NCI-H146 treated with DMSO at 0.1 percent for 48 hours (cell line): ENCODE data around the gene KRTAP12-4.
"Not testable (repeated sequence)": the region's sequence is repeated elsewhere in the genome, so short reads cannot be mapped to it uniquely, and the experiment has no call there.

Experiments used
- DNase-seq: peaks from one replicate; lab custom pipeline; 2025; ENCODE audit not compliant: unreplicated experiment; lab: John Stamatoyannopoulos, UW

Gene KRTAP12-4

DNA sequence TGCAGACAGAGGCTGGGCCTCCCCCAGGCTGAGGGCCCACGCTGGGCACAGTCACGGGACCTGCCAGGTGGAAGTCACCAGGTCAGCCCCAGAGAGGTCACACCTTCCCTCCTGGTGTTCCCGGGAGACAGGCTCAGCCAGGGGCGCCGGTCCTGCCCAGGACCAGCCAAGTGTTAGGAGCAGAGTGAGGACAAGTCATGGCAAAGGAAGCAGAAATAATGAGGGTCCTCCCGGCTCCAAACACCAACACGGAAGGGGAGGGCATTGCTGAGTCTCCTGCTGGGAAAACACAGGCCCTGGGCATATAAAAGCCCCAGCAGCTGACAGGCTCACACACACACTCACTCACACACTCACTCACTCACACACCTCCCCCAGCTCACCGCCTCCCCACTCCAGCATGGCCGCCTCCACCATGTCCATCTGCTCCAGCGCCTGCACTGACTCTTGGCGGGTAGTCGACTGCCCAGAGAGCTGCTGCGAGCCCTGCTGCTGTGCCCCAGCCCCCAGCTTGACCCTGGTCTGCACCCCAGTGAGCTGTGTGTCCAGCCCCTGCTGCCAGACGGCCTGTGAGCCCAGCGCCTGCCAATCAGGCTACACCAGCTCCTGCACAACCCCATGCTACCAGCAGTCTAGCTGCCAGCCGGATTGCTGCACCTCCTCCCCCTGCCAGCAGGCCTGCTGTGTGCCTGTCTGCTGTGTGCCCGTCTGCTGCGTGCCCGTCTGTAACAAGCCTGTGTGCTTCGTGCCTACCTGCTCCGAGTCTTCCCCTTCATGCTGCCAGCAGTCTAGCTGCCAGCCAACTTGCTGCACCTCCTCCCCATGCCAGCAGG is 17.2 kb downstream of the KRTAP12-4 start, which contains the start of gene KRTAP10-10:
KRTAP10-10 (plus strand) TSS at position 339 of the 833 bp plus-strand sequence; CDS start at position 401, 62 bp downstream.
- DNase-seq: peak; percentile 18

- no peak for DNase-seq
These were observed 18.0 kb downstream of the KRTAP12-4 start for GRCh38 chr21:44636209-44637017.

DNA sequence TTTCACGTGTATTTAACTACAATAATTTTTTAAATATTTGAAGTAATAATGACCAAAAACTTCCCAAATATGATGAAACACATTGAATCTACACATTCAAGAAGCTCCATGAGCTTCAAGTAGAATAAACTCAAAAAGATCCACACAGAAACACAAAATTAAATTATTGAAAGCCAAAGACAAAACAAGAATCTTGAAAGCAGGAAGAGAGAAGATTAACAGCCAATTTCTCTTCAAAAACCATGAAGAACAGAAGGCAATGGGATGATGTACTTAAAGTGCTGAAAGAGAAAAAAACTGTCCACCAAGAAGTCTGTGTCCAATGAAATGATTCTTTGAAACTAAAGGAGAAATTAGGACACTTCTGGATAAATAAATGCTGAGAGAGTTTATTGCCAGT is 22.4 kb downstream of the KRTAP12-4 start:
- DNase-seq: no peak

- no peak for DNase-seq
These were observed 24.0 kb downstream of the KRTAP12-4 start for GRCh38 chr21:44630440-44630839.

- no peak for DNase-seq
These were observed 25.6 kb downstream of the KRTAP12-4 start for GRCh38 chr21:44628707-44629391.

- not testable (repeated sequence) for DNase-seq
These were observed 26.6 kb downstream of the KRTAP12-4 start for GRCh38 chr21:44627831-44628233.

GRCh38 chr21:44627181-44627822 is 27.2 kb downstream of the KRTAP12-4 start:
- peak; percentile 54 for DNase-seq

DNA sequence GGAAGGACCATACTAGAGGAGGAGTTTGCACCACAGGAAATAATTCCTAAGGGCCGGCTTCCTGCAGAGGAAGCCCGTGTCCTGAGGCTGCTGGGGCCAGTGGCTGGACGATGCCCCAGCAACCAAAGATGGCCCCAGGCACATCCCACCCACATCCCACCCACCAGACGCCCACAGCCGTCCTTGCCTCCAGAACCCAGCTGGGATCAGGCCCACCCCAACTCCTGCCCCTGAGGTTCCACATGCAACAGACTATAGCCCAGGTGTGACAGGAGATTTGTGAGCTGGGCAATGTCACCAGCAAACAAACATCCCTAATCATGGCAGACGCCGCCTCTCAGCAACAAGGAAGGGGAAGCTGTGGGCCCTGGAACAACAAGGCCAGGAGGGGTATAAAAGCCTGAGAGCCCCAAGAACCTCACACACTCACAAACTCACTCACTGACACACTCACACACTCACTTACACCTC is 27.8 kb downstream of the KRTAP12-4 start, which contains the start of gene KRTAP10-9:
KRTAP10-9 (plus strand) TSS at position 421 of the 471 bp plus-strand sequence. CDS start 79 bp downstream, outside the sequence.
- DNase-seq: peak; percentile 54

GRCh38 chr21:44626262-44626661 is 28.2 kb downstream of the KRTAP12-4 start:
- DNase-seq: no peak

DNA sequence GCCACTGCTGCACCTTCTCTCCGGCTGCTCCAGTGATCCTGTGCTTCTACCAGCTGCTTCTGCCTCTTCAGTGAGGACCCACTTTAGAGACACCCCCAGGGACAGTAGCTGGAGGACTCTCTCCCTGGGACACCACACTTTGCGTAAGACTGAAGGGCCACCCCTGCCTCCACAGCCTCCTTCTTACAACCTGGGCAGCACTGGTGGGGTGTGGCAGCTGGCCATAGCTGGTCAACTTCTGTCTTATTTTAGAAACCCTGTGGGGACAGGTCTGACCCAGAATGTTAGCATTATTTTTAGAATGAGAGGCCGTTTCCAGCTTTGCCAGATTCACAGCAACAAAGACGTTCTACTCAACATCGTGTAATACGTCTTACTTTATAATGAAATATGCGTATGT is 28.7 kb downstream of the KRTAP12-4 start:
- DNase-seq: no peak

DNA sequence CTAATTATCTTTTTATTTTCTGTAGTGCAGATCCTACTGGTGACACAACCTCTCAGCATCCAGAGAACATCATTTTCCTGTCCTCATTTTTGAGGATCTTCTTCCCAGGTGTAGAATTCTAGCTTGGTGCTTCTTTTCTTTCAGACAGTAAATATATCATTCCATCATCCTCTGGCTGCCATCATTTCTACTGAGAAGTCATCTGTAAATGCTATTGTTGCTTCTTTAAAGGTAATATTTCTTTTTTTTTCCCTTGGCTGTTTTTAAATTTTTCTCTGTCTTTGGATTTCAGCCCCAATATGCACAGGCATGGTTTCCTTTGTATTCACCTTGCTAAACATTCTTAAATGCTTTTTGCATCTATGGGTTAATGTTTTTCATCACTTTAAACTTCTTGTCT is 30.9 kb downstream of the KRTAP12-4 start:
- DNase-seq: no peak

GRCh38 chr21:44619886-44620285 is 34.6 kb downstream of the KRTAP12-4 start:
- no peak for DNase-seq

DNA sequence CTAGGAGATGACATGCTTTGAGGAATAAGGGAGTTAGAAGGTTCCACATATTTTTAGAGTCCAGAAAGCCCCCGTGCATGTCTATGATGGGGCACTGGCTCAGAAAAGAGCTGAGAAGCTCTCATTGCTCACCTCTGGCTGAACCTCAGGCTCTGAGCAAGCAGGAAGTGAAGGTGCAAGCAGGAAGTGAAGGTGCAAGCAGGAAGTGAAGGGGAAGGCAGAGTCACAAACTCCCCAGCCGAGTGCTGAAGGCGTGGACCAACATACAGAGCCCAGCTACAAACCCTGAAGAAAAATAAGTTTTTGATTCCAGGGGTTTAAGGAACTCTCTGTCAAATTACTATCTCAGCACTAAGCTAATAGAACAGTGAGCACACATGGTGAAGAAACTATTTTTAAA is 35.5 kb downstream of the KRTAP12-4 start:
- no peak for DNase-seq

GRCh38 chr21:44618504-44618903 is 36.0 kb downstream of the KRTAP12-4 start:
- DNase-seq: no peak

GRCh38 chr21:44617071-44617501 is 37.4 kb downstream of the KRTAP12-4 start:
- no peak for DNase-seq

DNA sequence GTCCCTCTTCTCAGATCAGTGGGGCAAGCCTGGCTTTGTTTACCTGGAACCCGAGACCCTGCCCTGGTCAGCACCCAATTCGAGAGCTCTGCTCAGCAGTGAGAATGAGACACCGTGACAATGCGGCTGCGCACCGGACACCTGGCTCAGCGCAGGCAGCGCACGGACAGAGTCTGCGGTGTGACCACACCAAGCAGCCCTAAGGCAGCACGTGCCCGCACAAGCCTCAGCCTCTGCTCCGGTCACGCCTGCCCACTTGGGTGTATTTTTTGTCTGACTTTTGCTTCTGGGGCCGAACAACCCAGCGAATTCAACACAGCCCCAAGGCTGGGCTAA is 37.9 kb downstream of the KRTAP12-4 start:
- peak; percentile 6 for DNase-seq

DNA sequence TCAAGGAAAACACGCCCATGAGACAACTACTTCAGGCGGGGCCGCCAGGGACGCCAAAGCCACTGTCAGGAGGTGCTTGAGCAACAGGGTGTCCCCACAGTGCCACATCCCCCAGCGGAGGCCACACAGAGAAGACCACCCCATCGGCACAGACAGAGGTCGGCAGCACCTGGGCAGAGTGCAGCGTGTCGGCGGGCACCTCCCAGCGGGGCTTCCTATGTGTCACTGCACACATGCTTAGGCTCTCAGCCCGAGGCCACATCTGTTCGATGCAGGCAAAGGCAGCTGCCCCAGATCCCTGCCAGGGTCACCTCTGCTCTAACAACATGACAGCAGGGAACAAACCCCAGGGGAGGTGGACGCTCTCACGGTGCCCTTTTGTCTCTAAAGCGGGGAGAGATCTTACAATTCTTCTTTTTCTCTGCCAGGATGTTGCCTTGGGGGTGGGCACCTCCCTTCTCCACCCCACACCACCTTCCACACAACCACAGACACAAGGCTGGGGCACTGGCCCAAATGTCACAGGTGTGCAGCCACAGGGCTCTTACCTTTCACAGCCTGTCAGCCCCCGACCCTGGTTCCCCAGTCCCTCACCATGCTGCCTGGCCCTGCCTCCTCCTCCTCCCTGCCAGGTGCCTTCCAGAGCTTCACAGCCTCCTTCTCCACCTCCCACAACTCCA is 38.4 kb downstream of the KRTAP12-4 start:
- DNase-seq: peak; percentile 23

DNA sequence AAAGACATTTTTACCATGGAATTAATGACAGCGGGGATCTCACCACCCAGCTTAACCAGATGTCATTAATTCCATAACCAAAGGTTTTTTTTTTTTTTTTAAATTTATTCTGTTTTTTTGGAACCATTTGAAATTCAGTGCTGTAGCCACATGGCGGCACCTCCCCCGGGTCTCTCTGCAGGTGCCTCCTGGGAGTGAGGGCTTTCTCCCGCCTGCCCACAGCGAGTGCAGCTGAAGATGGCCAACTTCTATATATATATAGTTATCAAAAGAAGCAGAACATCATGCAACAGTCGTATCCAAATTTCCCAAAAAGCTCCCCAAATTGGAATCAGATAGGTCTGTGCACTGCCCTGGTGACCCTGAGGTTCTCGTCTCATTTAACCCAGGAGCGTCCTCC is 39.0 kb downstream of the KRTAP12-4 start:
- no peak for DNase-seq

- DNase-seq: no peak
These were observed 39.5 kb downstream of the KRTAP12-4 start for GRCh38 chr21:44614961-44615391.

DNA sequence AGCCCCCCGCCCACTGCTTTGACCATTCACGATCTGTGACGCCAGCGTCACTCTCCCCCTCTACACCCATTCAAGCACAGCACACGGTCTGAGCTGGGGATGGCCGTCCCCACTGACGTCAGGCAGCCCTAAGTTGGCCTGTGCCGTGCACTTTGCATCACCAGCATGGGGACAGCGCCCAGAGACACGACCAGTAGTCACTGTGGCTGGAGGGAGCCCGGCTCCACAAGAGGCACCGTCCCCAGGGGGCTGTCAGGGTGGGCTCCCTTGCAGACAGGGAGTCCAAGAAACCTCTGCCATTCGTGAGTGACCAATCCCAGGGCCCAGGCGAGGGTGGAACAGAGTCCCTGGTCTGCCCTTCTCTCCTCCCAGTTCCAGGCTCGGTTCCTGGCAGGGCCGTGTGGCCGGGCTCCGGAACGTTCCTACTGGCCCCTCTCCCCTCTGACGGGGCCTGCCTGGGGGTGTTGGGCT is 40.3 kb downstream of the KRTAP12-4 start:
- DNase-seq: no peak
